HEK293 (cell line): ENCODE data around the gene LCNL1.

ENCODE experiments used
- EGR2 ChIP-seq: fragments of 450-650 bp; formaldehyde crosslinking; IDR thresholded peaks from 2 replicates; pipeline ENCODE4 v1.5.1; 2016; ENCODE audit warnings: low read depth, missing biosample characterization, missing genetic modification characterization
- GLIS1 ChIP-seq: fragments of 450-650 bp; formaldehyde crosslinking; IDR thresholded peaks from 2 replicates; pipeline ENCODE4 v1.5.1; 2016; ENCODE audit warnings: missing biosample characterization, missing genetic modification characterization
- IKZF3 ChIP-seq: fragments of 450-650 bp; IDR thresholded peaks from 2 replicates; pipeline ENCODE4 v1.5.0; 2018; ENCODE audit warnings: missing biosample characterization, mild to moderate bottlenecking, missing genetic modification characterization, moderate library complexity
- KLF9 ChIP-seq: fragments of 450-650 bp; formaldehyde crosslinking; IDR thresholded peaks from 2 replicates; pipeline ENCODE4 v1.5.1; 2016; ENCODE audit warnings: missing biosample characterization, missing genetic modification characterization, low read depth
- MYNN ChIP-seq: fragments of 450-650 bp; formaldehyde crosslinking; IDR thresholded peaks from 2 replicates; pipeline ENCODE4 v1.5.1; 2016; ENCODE audit warnings: missing biosample characterization, missing genetic modification characterization, borderline replicate concordance
- PRDM6 ChIP-seq: fragments of 450-650 bp; formaldehyde crosslinking; IDR thresholded peaks from 2 replicates; pipeline ENCODE4 v1.5.1; 2017; ENCODE audit warnings: missing biosample characterization, missing genetic modification characterization
- ZBTB21 ChIP-seq: fragments of 450-650 bp; formaldehyde crosslinking; IDR thresholded peaks from 2 replicates; pipeline ENCODE4 v1.5.1; 2017; ENCODE audit warnings: missing biosample characterization, missing genetic modification characterization
- ZBTB44 ChIP-seq: fragments of 450-650 bp; IDR thresholded peaks from 2 replicates; pipeline ENCODE4 v1.5.1; 2018; ENCODE audit warnings: missing biosample characterization, mild to moderate bottlenecking, missing genetic modification characterization
- ZBTB8A ChIP-seq: fragments of 450-650 bp; formaldehyde crosslinking; IDR thresholded peaks from 2 replicates; pipeline ENCODE4 v1.5.1; 2016; ENCODE audit warnings: missing biosample characterization, missing genetic modification characterization
- ZFP3 ChIP-seq: fragments of 450-650 bp; formaldehyde crosslinking; IDR thresholded peaks from 2 replicates; pipeline ENCODE4 v1.5.1; 2016; ENCODE audit warnings: low read depth, missing biosample characterization, missing genetic modification characterization
- ZFP37 ChIP-seq: fragments of 450-650 bp; formaldehyde crosslinking; IDR thresholded peaks from 2 replicates; pipeline ENCODE4 v1.5.1; 2016; ENCODE audit warnings: missing biosample characterization, missing genetic modification characterization
- ZFP69B ChIP-seq: fragments of 450-650 bp; formaldehyde crosslinking; IDR thresholded peaks from 2 replicates; pipeline ENCODE4 v1.5.1; 2016; ENCODE audit warnings: missing biosample characterization, missing genetic modification characterization
- ZNF148 ChIP-seq: fragments of 450-650 bp; formaldehyde crosslinking; IDR thresholded peaks from 2 replicates; pipeline ENCODE4 v1.5.0; 2017; ENCODE audit warnings: missing biosample characterization, missing genetic modification characterization, borderline replicate concordance
- ZNF157 ChIP-seq: fragments of 450-650 bp; formaldehyde crosslinking; IDR thresholded peaks from 2 replicates; pipeline ENCODE4 v1.5.1; 2016; ENCODE audit warnings: missing biosample characterization, missing genetic modification characterization
- ZNF169 ChIP-seq: fragments of 450-650 bp; formaldehyde crosslinking; IDR thresholded peaks from 2 replicates; pipeline ENCODE4 v1.5.1; 2016; ENCODE audit warnings: missing biosample characterization, missing genetic modification characterization
- ZNF221 ChIP-seq: fragments of 450-650 bp; formaldehyde crosslinking; IDR thresholded peaks from 2 replicates; pipeline ENCODE4 v1.5.1; 2017; ENCODE audit warnings: missing biosample characterization, missing genetic modification characterization, borderline replicate concordance
- ZNF248 ChIP-seq: fragments of 450-650 bp; formaldehyde crosslinking; IDR thresholded peaks from 2 replicates; pipeline ENCODE4 v1.5.1; 2017; ENCODE audit warnings: missing biosample characterization, missing genetic modification characterization
- ZNF302 ChIP-seq: fragments of 450-650 bp; formaldehyde crosslinking; IDR thresholded peaks from 2 replicates; pipeline ENCODE4 v1.5.1; 2016; ENCODE audit warnings: missing biosample characterization, missing genetic modification characterization, low read depth
- ZNF335 ChIP-seq: fragments of 450-650 bp; formaldehyde crosslinking; conservative IDR thresholded peaks from 2 replicates; pipeline ENCODE4 v1.5.1; 2016; ENCODE audit warnings: missing biosample characterization, missing genetic modification characterization
- ZNF341 ChIP-seq: fragments of 450-650 bp; formaldehyde crosslinking; IDR thresholded peaks from 2 replicates; pipeline ENCODE4; 2016; ENCODE audit warnings: low read depth, missing biosample characterization, missing genetic modification characterization
- ZNF488 ChIP-seq: fragments of 450-650 bp; formaldehyde crosslinking; IDR thresholded peaks from 2 replicates; pipeline ENCODE4 v1.5.1; 2016; ENCODE audit warnings: missing biosample characterization, missing genetic modification characterization
- ZNF510 ChIP-seq: fragments of 450-650 bp; formaldehyde crosslinking; IDR thresholded peaks from 2 replicates; pipeline ENCODE4 v1.5.1; 2018; ENCODE audit warnings: mild to moderate bottlenecking, missing genetic modification characterization, missing biosample characterization; ENCODE audit not compliant: insufficient replicate concordance
- ZNF548 ChIP-seq: fragments of 450-650 bp; formaldehyde crosslinking; IDR thresholded peaks from 2 replicates; pipeline ENCODE4 v1.5.1; 2016; ENCODE audit warnings: missing biosample characterization, missing genetic modification characterization
- ZNF571 ChIP-seq: fragments of 450-650 bp; formaldehyde crosslinking; IDR thresholded peaks from 2 replicates; pipeline ENCODE4 v1.5.0; 2017; ENCODE audit warnings: missing biosample characterization, missing genetic modification characterization
- ZNF585B ChIP-seq: fragments of 450-650 bp; formaldehyde crosslinking; IDR thresholded peaks from 2 replicates; pipeline ENCODE4 v1.5.1; 2016; ENCODE audit warnings: missing biosample characterization, missing genetic modification characterization
- ZNF629 ChIP-seq: fragments of 450-650 bp; formaldehyde crosslinking; IDR thresholded peaks from 2 replicates; pipeline ENCODE4 v1.5.1; 2017; ENCODE audit warnings: missing biosample characterization, missing genetic modification characterization
- ZNF664 ChIP-seq: fragments of 450-650 bp; formaldehyde crosslinking; IDR thresholded peaks from 2 replicates; pipeline ENCODE4 v1.5.1; 2016; ENCODE audit warnings: missing biosample characterization, missing genetic modification characterization
- ZNF677 ChIP-seq: fragments of 450-650 bp; IDR thresholded peaks from 2 replicates; pipeline ENCODE4 v1.5.0; 2018; ENCODE audit warnings: missing biosample characterization, mild to moderate bottlenecking, missing genetic modification characterization, moderate library complexity
- ZNF768 ChIP-seq: fragments of 450-650 bp; formaldehyde crosslinking; IDR thresholded peaks from 2 replicates; pipeline ENCODE4 v1.5.1; 2018; ENCODE audit warnings: missing biosample characterization, mild to moderate bottlenecking, missing genetic modification characterization
- TF ChIP-seq, protein P1 (sequence below): fragments of 450-650 bp; formaldehyde crosslinking; IDR thresholded peaks from 2 replicates; pipeline ENCODE4 v1.5.1; 2016; ENCODE audit warnings: missing biosample characterization, missing genetic modification characterization
- TF ChIP-seq, protein P2 (sequence below): fragments of 450-650 bp; formaldehyde crosslinking; IDR thresholded peaks from 2 replicates; pipeline ENCODE4 v1.5.1; 2016; ENCODE audit warnings: missing biosample characterization, missing genetic modification characterization

Gene LCNL1

DNA sequence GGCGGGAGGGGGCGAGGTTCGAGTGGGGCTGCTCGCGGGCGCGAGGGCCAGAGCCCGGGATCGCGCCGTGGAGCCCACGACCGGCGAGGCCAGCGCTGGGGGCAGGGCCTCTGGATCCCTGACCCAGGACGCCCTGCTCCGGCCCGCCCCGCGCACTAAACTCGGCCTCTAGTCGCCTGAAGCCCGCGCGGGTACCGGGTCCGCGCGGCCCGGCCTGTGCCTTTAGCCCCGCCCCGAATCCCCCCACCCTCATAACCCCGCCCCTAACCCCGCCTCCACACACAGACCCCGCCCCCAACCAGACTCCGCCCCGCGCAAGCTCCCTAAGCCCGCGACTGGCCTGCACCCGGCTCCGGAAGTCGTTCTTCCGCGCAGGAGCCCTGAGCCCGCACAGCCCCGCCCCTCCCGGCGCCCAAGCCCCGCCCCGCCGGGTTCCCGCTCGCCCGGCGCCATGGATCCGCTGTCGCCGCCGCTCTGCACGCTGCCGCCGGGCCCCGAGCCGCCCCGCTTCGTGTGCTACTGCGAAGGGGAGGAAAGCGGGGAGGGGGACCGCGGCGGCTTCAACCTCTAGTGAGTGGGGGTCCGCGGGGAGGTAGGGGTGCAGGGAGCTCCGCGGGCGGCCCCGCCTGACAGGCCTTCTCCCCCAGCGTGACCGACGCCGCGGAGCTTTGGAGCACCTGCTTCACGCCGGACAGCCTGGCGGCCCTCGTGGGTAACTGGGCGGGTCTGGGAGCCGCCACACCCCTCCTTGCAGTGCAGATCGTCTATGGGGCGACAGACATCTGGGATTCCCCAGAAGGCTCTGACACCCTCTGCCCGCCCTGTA lies 9.4 kb downstream of the LCNL1 start, which contains the start of gene PAXX (continued):
- TF ChIP-seq PRDM6 (no peak), ZBTB21 (tag by site-specific recombination) (no peak), ZNF221 (tag by site-specific recombination) (no peak), ZNF571 (tag by site-specific recombination) (no peak), ZNF488 (no peak), ZBTB8A (peak; percentile 70; the same call in 1 of the 2 replicates), ZBTB44 (no peak), ZNF510 (tag by site-specific recombination) (no peak), ZFP69B (peak; percentile 79), IKZF3 (no peak), ZFP37 (tag by site-specific recombination) (no peak), ZNF335 (tag by site-specific recombination) (peak; percentile 97), ZNF585B (tag by site-specific recombination) (no peak), ZNF302 (no peak), ZNF148 (tag by site-specific recombination) (no peak), ZNF157 (no peak), ZNF341 (peak; percentile 35; the same call in 1 of the 2 replicates), ZFP3 (tag by site-specific recombination) (no peak), ZNF768 (no peak), ZNF664 (no peak), ZNF169 (no peak), ZNF248 (no peak), MYNN (tag by site-specific recombination) (no peak), KLF9 (tag by site-specific recombination) (peak; percentile 97), GLIS1 (tag by site-specific recombination) (peak; percentile 49; the same call in 1 of the 2 replicates), EGR2 (tag by site-specific recombination) (no peak), ZNF548 (tag by site-specific recombination) (no peak), ZNF677 (tag by site-specific recombination) (no peak), ZNF629 (tag by site-specific recombination) (no peak; the same call in 1 of the 2 replicates)
- TF ChIP-seq, protein P1, sequence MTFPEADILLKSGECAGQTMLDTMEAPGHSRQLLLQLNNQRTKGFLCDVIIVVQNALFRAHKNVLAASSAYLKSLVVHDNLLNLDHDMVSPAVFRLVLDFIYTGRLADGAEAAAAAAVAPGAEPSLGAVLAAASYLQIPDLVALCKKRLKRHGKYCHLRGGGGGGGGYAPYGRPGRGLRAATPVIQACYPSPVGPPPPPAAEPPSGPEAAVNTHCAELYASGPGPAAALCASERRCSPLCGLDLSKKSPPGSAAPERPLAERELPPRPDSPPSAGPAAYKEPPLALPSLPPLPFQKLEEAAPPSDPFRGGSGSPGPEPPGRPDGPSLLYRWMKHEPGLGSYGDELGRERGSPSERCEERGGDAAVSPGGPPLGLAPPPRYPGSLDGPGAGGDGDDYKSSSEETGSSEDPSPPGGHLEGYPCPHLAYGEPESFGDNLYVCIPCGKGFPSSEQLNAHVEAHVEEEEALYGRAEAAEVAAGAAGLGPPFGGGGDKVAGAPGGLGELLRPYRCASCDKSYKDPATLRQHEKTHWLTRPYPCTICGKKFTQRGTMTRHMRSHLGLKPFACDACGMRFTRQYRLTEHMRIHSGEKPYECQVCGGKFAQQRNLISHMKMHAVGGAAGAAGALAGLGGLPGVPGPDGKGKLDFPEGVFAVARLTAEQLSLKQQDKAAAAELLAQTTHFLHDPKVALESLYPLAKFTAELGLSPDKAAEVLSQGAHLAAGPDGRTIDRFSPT (tag by site-specific recombination): no peak
- TF ChIP-seq, protein P2, sequence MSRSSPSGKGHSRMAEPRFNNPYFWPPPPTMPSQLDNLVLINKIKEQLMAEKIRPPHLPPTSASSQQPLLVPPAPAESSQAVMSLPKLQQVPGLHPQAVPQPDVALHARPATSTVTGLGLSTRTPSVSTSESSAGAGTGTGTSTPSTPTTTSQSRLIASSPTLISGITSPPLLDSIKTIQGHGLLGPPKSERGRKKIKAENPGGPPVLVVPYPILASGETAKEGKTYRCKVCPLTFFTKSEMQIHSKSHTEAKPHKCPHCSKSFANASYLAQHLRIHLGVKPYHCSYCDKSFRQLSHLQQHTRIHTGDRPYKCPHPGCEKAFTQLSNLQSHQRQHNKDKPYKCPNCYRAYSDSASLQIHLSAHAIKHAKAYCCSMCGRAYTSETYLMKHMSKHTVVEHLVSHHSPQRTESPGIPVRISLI: no peak
